Measurements from ENCODE around the gene LY6G6F. TPM values are rescaled to one million over a fixed set of nuclear protein-coding genes. Genes with fewer than 3 reads are reported as not detected.

LY6G6F gene
- total and polyA plus RNA-seq, 12 donors = not detected

DNA sequence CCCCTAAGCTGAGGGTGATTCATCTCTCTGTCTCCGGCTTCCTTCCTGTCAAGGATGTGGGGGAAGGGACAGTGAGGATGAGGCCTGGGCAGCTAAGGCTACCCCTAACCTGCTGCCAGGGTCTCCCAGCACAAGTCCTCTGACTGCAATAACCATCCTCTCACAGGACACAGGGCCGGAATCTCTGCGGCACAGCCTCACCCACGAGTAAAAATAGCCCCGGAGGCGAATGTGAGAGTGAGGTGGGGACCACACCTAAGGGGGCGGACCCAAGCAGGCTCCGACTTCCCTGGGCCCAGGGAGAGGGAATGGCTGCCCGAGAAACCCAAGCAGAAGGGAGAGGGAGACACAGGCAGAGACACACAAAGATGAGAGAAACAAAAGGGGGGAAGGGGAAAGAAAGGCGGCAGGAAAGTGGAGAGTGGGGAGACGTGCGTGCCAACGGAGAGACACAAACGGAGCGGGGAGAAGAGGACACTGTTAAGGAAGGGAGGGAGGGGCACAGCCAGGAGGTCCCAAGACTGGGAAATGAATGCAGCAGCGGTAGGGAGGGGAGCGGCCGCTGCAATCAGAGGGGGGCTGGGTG is 28.2 kb downstream of the LY6G6F start:
- intact Hi-C loops (cut with DNase I) = loop anchor here in 6 of 10 donors (5.0 to 10.0 kb wide), 6 partner anchors 53 to 100 kb away; partner anchors contain the start of genes HSPA1B (in 1 of the 6), LY6G5C (in 1 of the 6) and VARS1 (in 1 of the 6)
- WGBS, 2 donors = 2% methylated on average over 17 to 18 of the region's 18 CpGs
- peaks cover 0 to 46% (median 29%) of the 10 kb centered on the region in 9 donors for H3K36me3 ChIP-seq

DNA sequence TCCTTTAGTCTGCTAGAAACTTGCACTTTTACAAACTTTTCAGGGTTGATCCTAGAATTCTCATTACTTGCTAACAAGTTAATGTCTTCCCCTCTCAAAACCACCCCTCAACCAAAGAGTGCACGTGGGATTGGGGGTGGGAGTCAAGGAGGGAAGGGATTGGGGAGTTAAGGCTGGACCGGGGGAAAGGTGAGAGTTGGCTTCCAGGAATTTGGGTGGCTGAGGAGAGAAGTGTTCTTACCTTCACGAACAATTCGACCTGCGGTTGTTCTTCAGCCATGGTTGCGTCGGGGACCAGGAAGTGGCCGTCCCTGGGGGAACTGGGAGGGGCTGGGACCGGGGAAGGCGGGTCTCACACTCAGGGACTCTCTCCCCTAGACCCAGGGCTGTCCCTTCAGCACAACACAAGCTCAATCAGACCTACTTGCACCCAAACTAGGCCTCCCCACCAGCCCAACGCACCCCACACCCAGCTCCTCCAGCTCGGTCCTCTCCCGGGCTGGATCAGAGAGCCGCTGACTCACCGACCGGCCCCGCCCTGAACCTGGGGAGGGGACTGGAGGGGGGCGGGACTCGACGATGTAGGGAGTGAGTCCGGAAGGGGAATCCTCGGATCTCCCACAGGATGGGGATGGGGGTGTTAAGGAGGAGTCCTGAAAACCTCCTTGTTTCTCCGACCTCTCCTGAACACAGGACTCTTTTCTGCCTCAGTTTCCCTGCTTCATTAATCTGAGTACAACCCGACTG is 29.5 kb downstream of the LY6G6F start, which contains the start of gene CLIC1:
Gene CLIC1 (minus strand): TSS at position 510 of the 747 bp plus-strand sequence. CDS start 230 bp downstream, at position 280.
- intact Hi-C loops (cut with DNase I) = loop anchor here in 6 of 10 donors (1.0 to 10.0 kb wide), 7 partner anchors 54 to 99 kb away; partner anchors contain the start of genes HSPA1B (in 1 of the 6), LY6G5C (in 1 of the 6) and VARS1 (in 1 of the 6)
- peaks cover 7 to 77% (median 67%) of the 10 kb centered on the region in 9 donors for H3K4me1 ChIP-seq

More for the DNA sequence above, 28.2 kb downstream of the LY6G6F start:
- Histone ChIP-seq H3K4me1 (peaks cover 7 to 80% (median 70%) of the 10 kb centered on the region in 9 donors), H3K4me3 (peak overlapping the region; percentile 47 to 94 (median 67)), H3K9me3 (no peaks in the 10 kb centered on the region), H3K27ac (peak overlapping the region; percentile 66 to 98 (median 94)), H3K27me3 (no peaks in the 10 kb centered on the region)
- ATAC-seq (peak in 6 of 8 donors; percentile 16 to 53 (median 25)), DNase-seq (peak; percentile 34 to 79)
- TF ChIP-seq, protein P1, sequence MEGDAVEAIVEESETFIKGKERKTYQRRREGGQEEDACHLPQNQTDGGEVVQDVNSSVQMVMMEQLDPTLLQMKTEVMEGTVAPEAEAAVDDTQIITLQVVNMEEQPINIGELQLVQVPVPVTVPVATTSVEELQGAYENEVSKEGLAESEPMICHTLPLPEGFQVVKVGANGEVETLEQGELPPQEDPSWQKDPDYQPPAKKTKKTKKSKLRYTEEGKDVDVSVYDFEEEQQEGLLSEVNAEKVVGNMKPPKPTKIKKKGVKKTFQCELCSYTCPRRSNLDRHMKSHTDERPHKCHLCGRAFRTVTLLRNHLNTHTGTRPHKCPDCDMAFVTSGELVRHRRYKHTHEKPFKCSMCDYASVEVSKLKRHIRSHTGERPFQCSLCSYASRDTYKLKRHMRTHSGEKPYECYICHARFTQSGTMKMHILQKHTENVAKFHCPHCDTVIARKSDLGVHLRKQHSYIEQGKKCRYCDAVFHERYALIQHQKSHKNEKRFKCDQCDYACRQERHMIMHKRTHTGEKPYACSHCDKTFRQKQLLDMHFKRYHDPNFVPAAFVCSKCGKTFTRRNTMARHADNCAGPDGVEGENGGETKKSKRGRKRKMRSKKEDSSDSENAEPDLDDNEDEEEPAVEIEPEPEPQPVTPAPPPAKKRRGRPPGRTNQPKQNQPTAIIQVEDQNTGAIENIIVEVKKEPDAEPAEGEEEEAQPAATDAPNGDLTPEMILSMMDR (IDR thresholded peaks at IDR 0.05) = no peak

DNA sequence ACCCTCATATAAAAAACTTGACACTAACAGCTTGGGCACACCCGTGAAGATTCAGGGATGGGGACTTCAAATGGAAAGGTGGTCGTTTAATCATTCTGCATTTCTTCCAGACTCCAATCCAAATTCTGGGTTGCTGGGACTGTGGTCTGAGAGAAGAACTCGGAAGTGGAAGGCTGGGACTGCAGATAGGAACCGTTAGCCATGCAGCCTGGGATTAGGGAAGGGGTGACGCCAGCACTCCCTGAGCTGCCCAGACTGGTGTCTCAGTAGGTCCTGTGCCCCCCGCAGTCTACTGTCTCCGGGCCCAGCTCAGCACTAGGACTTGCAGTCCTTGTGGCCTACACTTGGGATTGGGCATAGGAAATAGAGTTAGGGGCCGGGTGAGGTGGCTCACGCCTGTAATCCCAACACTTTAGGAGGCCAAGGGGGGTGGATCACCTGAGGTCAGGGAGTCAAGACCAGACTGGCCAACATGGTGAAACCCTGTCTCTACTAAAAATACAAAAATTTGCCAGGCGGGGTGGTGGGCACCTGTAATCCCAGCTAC is 30.2 kb downstream of the LY6G6F start:
- ATAC-seq (no peak), DNase-seq (no peak)
- Histone ChIP-seq H3K4me3 (peak overlapping the region; percentile 62 to 94 (median 70)), H3K27me3 (no peaks in the 10 kb centered on the region), H3K9me3 (no peaks in the 10 kb centered on the region), H3K36me3 (peaks cover 0 to 33% (median 23%) of the 10 kb centered on the region in 9 donors), H3K4me1 (peaks cover 7 to 71% (median 60%) of the 10 kb centered on the region in 9 donors), H3K27ac (peak overlapping the region; percentile 85 to 98 (median 94))
- 40% methylated on average over 10 of the region's 10 CpGs for WGBS, 2 donors
- TF ChIP-seq, protein P1 (IDR thresholded peaks at IDR 0.05) = no peak
- intact Hi-C loops (cut with DNase I) = loop anchor here in 6 of 10 donors (1.0 to 10.0 kb wide), 7 partner anchors 55 to 98 kb away; partner anchors contain the start of genes HSPA1B (in 1 of the 6), LY6G5C (in 1 of the 6) and VARS1 (in 1 of the 6)

More for the DNA sequence above, 29.5 kb downstream of the LY6G6F start, which contains the start of gene CLIC1:
- Histone ChIP-seq H3K9me3 (no peaks in the 10 kb centered on the region), H3K27me3 (no peaks in the 10 kb centered on the region), H3K4me3 (peak within 1 kb of the TSS; percentile 62 to 94 (median 70)), H3K27ac (peak within 1 kb of the TSS; percentile 85 to 98 (median 94)), H3K36me3 (peaks cover 0 to 35% (median 28%) of the 10 kb centered on the region in 9 donors)
- TF ChIP-seq, protein P1 (IDR thresholded peaks at IDR 0.05) = no peak
- ATAC-seq = peak; percentile 48 to 77 (median 69)
- WGBS, 2 donors = 0 to 1% methylated on average over 24 of the region's 24 CpGs
- DNase-seq = peak; percentile 84 to 89

Measured in heart right ventricle (tissue), 16 donors.